Kidney glomerular epithelial cell (primary cell): Measurements from ENCODE around the gene SNTG2.
"Not testable (repeated sequence)": the region's sequence is repeated elsewhere in the genome, so short reads cannot be mapped to it uniquely, and the experiment has no call there.

Experiments
- DNase-seq: peaks from one replicate; lab custom pipeline; 2025; lab: John Stamatoyannopoulos, UW

SNTG2 gene

GRCh38 chr2:950080-950966 is at the start of gene SNTG2:
TSS of gene SNTG2 (plus strand) at chr2:950849. CDS start at chr2:950997, 148 bp downstream.
- peak; percentile 19 for DNase-seq

GRCh38 chr2:902584-902983 is 48.1 kb upstream of the SNTG2 start:
- no peak for DNase-seq

GRCh38 chr2:903223-903900 is 47.3 kb upstream of the SNTG2 start:
- no peak for DNase-seq

GRCh38 chr2:904246-905024 is 46.2 kb upstream of the SNTG2 start:
- DNase-seq = no peak

- DNase-seq = no peak
Measured at GRCh38 chr2:905091-905832, 45.4 kb upstream of the SNTG2 start.

GRCh38 chr2:905833-906140 is 44.9 kb upstream of the SNTG2 start:
- no peak for DNase-seq

GRCh38 chr2:907706-908105 is 42.9 kb upstream of the SNTG2 start:
- no peak for DNase-seq

GRCh38 chr2:908568-908967 is 42.1 kb upstream of the SNTG2 start:
- no peak for DNase-seq

- DNase-seq = not testable (repeated sequence)
Measured at GRCh38 chr2:909764-910379, 40.8 kb upstream of the SNTG2 start.

GRCh38 chr2:910698-911097 is 40.0 kb upstream of the SNTG2 start:
- DNase-seq = no peak

GRCh38 chr2:915979-916378 is 34.7 kb upstream of the SNTG2 start:
- DNase-seq = no peak

GRCh38 chr2:916935-917334 is 33.7 kb upstream of the SNTG2 start:
- DNase-seq = no peak

GRCh38 chr2:919672-920071 is 31.0 kb upstream of the SNTG2 start:
- DNase-seq = no peak

GRCh38 chr2:920573-920972 is 30.1 kb upstream of the SNTG2 start:
- no peak for DNase-seq

GRCh38 chr2:920999-921398 is 29.6 kb upstream of the SNTG2 start:
- no peak for DNase-seq

- no peak for DNase-seq
Measured at GRCh38 chr2:922185-922584, 28.5 kb upstream of the SNTG2 start.

- DNase-seq = peak; percentile 0
Measured at GRCh38 chr2:923832-924601, 26.6 kb upstream of the SNTG2 start.

- DNase-seq = no peak
Measured at GRCh38 chr2:924701-925100, 25.9 kb upstream of the SNTG2 start.

- no peak for DNase-seq
Measured at GRCh38 chr2:925309-925708, 25.3 kb upstream of the SNTG2 start.

- DNase-seq = no peak
Measured at GRCh38 chr2:925711-926110, 24.9 kb upstream of the SNTG2 start.

GRCh38 chr2:926259-926793 is 24.3 kb upstream of the SNTG2 start:
- DNase-seq = no peak
